ENCODE data around the gene RAB36. TPM values are rescaled to one million over a fixed set of nuclear protein-coding genes. Genes with fewer than 3 reads are reported as not detected.
A peak's percentile ranks its signal among the peaks of the same experiment; 100 is the strongest.

Gene RAB36
- total and polyA plus RNA-seq, 4 donors = 4.4 to 27.5 (median 9.6) TPM

GRCh38 chr22:23213022-23213555 is 67.8 kb downstream of the RAB36 start:
- Histone ChIP-seq H3K27me3 (ENCODE audit: control insufficient read depth in 3 of 3, insufficient read depth in 3 of 3, low read length in 2 of 3) (no peaks in the 10 kb centered on the region), H3K27ac (ENCODE audit: low read depth in 1 of 2, low read length in 1 of 2) (no peak overlapping the region), H3K9me3 (ENCODE audit: control insufficient read depth in 4 of 4, insufficient read depth in 3 of 4, low read length in 3 of 4) (no peaks in the 10 kb centered on the region), H3K4me1 (ENCODE audit: control insufficient read depth in 5 of 5, insufficient read depth in 5 of 5, low read length in 5 of 5) (peaks cover 0 to 29% (median 15%) of the 10 kb centered on the region in 5 donors), H3K36me3 (ENCODE audit: control insufficient read depth in 4 of 4, insufficient read depth in 4 of 4, low read length in 4 of 4) (no peaks in the 10 kb centered on the region), H3K4me3 (no peak overlapping the region), H3K9ac (ENCODE audit: insufficient read depth in 1 of 2, low read length in 2 of 2) (no peak overlapping the region)
- ATAC-seq (ENCODE audit: insufficient read depth, low FRiP score) (no peak), DNase-seq (no peak)
- 85 to 91% methylated on average over 13 of the region's 13 CpGs for WGBS, 2 donors
- TF ChIP-seq CTCF (IDR thresholded peaks at IDR 0.05; ENCODE audit: control extremely low read depth, extremely low read depth) = no peak

- ATAC-seq (ENCODE audit: insufficient read depth, low FRiP score) = no peak
- Histone ChIP-seq H3K4me3 (no peak overlapping the region), H3K27ac (ENCODE audit: low read depth in 1 of 2, low read length in 1 of 2) (no peak overlapping the region), H3K27me3 (ENCODE audit: control insufficient read depth in 3 of 3, insufficient read depth in 3 of 3, low read length in 2 of 3) (no peaks in the 10 kb centered on the region), H3K9me3 (ENCODE audit: control insufficient read depth in 4 of 4, insufficient read depth in 3 of 4, low read length in 3 of 4) (no peaks in the 10 kb centered on the region), H3K4me1 (ENCODE audit: control insufficient read depth in 5 of 5, insufficient read depth in 5 of 5, low read length in 5 of 5) (peaks cover 5 to 34% (median 22%) of the 10 kb centered on the region in 5 donors), H3K9ac (ENCODE audit: insufficient read depth in 1 of 2, low read length in 2 of 2) (no peak overlapping the region), H3K36me3 (ENCODE audit: control insufficient read depth in 4 of 4, insufficient read depth in 4 of 4, low read length in 4 of 4) (no peaks in the 10 kb centered on the region)
- TF ChIP-seq CTCF (IDR thresholded peaks at IDR 0.05; ENCODE audit: control extremely low read depth, extremely low read depth) = no peak
- 58 to 70% methylated on average over 11 of the region's 11 CpGs for WGBS, 2 donors
- peak in 1 of 3 donors; percentile 25 for DNase-seq
Measured at GRCh38 chr22:23213581-23214334, 68.5 kb downstream of the RAB36 start.

Small RNAs within 50 kb of the gene (small RNA-seq; reads per million reads assigned to genes)
- gene BCRP8 (ENCODE audit: low replicate concordance) (not detected), gene RF00017 (ENCODE audit: low replicate concordance) (not detected), gene RF00066 (ENCODE audit: low replicate concordance) (not detected)

Other genes starting within 250 kb of the RAB36 start
- gene GNAZ, start 75.0 kb upstream of the RAB36 start, total RNA-seq = 1 to 10 TPM; 3.6 to 5.0 TPM
- under 1 TPM; 0.77 to 0.94 TPM for gene GNAZ, start 75.0 kb upstream of the RAB36 start, polyA plus RNA-seq
- gene RSPH14, start 3.5 kb upstream of the RAB36 start, total RNA-seq = 1 to 10 TPM; 4.1 to 5.8 TPM
- gene RSPH14, start 3.5 kb upstream of the RAB36 start, polyA plus RNA-seq = 1 to 10 TPM; 1.5 to 1.7 TPM
- 10 to 100 TPM; 28.4 to 67.3 TPM for gene BCR, start 35.0 kb downstream of the RAB36 start, total RNA-seq
- gene BCR, start 35.0 kb downstream of the RAB36 start, polyA plus RNA-seq = 10 to 100 TPM; 21.8 to 35.2 TPM

All from lung (tissue), 13 donors.